HG03175 (cell line): ENCODE measurements around the gene CDC37.

Source experiments
- ATAC-seq: cut with Tn5 transposase; IDR thresholded peaks from one replicate; pipeline ENCODE4 v1.9.1; 2021; ENCODE audit warnings: mild to moderate bottlenecking, moderate library complexity; ENCODE audit not compliant: unreplicated experiment

Gene CDC37

DNA sequence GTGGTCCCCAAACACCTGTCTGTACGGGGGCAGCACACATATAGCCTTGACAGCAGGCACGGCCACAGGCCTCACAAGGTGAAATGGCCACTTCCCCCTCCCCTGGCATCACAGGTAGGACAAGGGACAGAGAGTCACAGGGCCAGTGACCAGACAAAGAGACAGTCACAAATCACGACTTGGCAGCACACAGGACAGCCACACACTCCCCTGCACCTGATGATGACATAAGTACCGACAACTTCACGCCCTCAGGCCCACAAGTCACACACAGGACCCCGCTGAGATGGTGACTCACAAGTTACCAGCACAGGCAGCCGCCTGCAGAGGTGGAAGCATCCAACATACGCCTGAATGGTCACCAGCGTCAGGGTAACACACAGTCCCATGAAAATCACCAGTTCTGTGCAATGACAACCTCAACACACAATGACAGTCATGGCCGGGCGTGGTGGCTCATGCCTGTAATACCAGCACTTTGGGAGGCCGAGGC is 39.5 kb downstream of the CDC37 start:
- no peak for ATAC-seq

- ATAC-seq = no peak
Observed at GRCh38 chr19:10362259-10362658, 41.1 kb downstream of the CDC37 start.

DNA sequence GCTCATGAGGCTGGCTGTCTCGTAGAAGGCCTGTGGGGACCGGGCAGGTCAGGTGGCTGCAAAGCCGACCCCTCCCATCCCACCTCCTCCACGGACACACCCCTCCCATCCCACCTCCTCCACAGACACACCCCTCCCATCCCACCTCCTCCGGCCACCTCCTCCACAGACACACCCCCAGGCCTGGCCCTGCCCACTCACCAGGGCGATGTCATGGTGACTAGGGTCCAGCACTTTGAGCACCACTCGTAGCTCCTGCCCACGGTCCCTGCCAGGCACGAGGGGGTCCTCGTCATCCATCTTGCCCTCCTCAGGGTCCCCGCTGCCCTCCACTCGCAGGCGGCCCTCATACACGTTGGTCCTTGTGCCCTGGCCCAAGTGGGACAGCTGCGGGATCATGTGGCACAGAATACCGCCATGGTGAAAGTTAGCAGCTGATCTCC is 41.8 kb downstream of the CDC37 start:
- ATAC-seq = no peak

DNA sequence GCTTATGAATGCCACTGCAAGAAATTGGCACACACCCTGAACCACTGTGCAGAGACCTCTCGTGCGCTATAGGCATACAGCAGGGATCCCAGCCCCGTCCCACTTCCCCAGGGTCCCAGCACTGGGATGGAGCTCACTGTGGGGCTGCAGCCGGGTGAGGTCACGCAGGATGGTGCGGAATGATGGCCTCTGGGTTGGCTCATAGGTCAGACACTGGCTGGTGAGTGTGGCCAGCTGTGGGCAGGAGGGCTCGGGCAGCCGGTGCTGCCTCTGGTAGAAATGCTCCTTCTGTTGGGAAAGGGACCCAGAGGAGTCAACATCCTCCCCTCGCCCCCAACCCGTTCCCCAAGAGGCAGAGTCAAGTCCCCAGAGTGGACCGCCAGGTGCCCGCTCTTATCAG is 46.9 kb downstream of the CDC37 start:
- ATAC-seq = no peak

DNA sequence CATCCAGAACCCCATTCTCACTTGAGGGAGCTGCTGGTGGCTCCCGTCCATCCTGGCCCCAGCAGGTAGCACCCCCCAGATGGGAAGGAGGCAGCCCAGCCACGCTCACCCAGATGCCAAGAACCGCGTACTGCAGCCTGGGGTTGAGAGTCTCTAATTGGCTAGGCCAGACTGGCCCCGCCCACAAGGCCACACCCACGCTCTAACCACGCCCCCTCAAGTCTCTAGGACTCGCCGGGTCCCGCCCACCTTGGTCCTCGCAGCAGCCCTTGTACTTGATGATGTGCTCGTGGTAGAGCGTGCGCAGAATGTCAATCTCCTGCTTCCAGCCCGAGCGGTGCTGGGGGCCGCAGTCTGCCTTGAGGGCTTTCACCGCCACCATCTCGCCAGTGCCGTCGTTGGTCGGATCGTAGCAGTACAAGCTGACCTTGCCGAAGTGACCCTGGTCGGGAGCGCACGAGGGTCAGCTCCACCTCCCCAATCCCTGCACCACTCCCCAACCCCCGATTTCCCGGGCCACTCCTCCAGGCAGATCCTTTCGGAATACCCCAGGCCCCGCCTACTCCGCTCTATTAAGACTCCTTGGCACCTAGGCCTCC is 49.5 kb downstream of the CDC37 start:
- ATAC-seq = no peak

DNA sequence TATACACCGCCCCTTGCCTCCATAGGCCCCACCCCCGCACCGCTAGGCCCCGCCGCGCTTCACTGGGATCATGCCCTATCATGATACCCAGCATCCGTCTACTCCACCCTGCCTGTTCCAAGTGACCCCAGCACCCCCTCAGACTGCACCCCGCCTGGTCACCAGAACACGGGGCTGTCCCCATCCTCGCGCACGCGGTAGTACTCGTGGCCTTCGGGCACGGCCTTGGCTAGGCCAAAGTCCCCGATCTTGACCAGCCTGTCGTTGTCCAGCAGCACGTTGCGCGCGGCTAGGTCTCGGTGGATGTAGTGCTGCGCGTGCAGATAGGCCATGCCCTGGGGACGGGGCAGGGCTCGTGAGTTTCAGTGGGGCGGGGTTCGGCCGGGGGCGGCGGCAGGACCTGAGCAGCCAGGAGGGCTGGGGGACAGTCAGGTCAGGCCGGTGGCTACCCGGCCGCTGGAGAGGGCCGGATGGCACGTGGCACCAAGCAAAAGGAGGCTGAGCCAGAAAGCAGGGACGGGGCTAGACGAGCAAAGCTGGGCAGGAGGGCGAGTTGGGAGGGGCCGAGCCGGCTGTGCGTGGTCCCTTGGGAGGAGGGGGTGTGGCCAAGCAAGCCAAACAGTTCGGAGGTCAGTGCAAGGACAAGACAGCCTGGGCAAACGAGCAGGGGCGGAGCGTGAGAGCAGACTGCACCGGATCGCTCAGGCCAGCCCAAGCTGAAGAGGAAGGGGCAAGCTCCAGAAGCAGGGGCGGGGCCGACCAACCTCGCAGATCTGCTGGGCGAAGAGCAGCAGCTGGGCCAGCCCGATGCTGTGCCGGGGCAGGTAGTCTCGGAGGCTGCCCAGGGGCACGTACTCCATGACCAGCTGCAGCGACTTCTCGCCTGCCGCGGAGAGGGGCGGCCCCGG is 50.3 kb downstream of the CDC37 start:
- ATAC-seq = no peak

- no peak for ATAC-seq
Observed at GRCh38 chr19:10346509-10346908, 56.8 kb downstream of the CDC37 start.

- ATAC-seq = no peak
Observed at GRCh38 chr19:10344780-10345179, 58.6 kb downstream of the CDC37 start.

DNA sequence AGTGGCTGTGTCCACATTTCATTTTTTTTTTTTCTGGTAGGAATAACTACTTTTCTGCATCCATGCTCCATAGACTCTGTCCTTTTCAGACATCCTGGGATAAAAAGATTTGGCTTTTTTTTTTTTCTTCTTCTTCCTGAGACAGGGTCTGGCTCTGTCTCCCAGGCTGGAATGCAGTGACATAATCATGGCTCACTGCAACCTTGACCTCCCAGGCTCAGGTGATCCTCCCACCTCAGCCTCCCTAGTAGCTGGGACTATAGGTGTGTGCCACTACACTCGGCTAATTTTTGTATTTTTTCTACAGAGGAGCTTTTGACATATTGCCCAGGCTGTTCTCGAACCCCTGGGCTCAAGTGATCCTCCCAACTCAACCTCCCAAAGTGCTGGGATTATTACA is 59.8 kb downstream of the CDC37 start:
- no peak for ATAC-seq
